Testis (tissue), 3 donors: ENCODE measurements around the gene BRSK2. TPM values are rescaled to one million over a fixed set of nuclear protein-coding genes. Genes with fewer than 3 reads are reported as not detected.

Source experiments
- DNase-seq: peaks from one replicate; pipeline ENCODE4 v3.0.0-alpha.2; 2019
- H3K27ac ChIP-seq, 2 donors: fragments of 200-600 bp; sonication (generic); one replicate each; pipeline ENCODE4 v1.5.1; 2019
- H3K27me3 ChIP-seq: fragments of 200-600 bp; sonication (generic); one replicate; pipeline ENCODE4 v1.5.1; 2019
- H3K36me3 ChIP-seq: fragments of 200-600 bp; sonication (generic); one replicate; pipeline ENCODE4 v1.5.1; 2017; ENCODE audit warnings: low read depth; ENCODE audit errors: missing control alignments
- H3K4me1 ChIP-seq: fragments of 200-600 bp; sonication (generic); one replicate; pipeline ENCODE4 v1.5.1; 2019
- H3K4me3 ChIP-seq, 2 donors: fragments of 200-600 bp; sonication (generic); one replicate each; pipeline ENCODE4 v1.5.1; 2017 to 2019
- H3K9me3 ChIP-seq: fragments of 200-600 bp; sonication (generic); one replicate; pipeline ENCODE4 v1.5.1; 2017
- POLR2A ChIP-seq: fragments of 450-650 bp; IDR thresholded peaks from one replicate; pipeline ENCODE4 v1.6.1; 2017; ENCODE audit warnings: antibody characterized with exemption, mild to moderate bottlenecking, moderate library complexity
- WGBS, 2 donors: methylation state at CpG; one replicate each; pipeline ENCODE4 v1.1.5; 2018; 5-methylcytosine and 5-hydroxymethylcytosine counted together
- intact Hi-C: fragments of 100-400 bp; cut with DNase I; formaldehyde crosslinking; loops from one replicate; pipeline ENCODE4 v1.15.1; 2023; ENCODE audit warnings: low total_unique reads
- polyA plus RNA-seq: library from polyadenylated mRNA; stranded (reverse); fragments of 350-450 nt; fragmentation: Illumina TruSeq; extraction: RNeasy Lipid Tissue Mini Kit (QIAGEN cat#74804); gene quantifications from one replicate; pipeline ENCODE4 v1.2.3, GENCODE V29; 2014; ENCODE audit warnings: low read depth, low replicate concordance; ENCODE audit not compliant: insufficient read depth
- total RNA-seq, 2 donors: library from RNA; depleted of rRNA; stranded (reverse); fragments of >200 nt; gene quantifications; one replicate each; pipeline ENCODE4 v1.2.3, GENCODE V29; 2016
- TF ChIP-seq, protein P1 (sequence below), 3 experiments: fragments of 450-650 bp in 2 of 3; fragments of 200-600 bp in 1 of 3; sonication (generic) in 1 of 3; IDR thresholded peaks; one replicate each; pipeline ENCODE4 v1.5.1; 2016 to 2019; ENCODE audit warnings: antibody characterized with exemption in 3 of 3, mild to moderate bottlenecking in 2 of 3, moderate library complexity in 1 of 3

The BRSK2 gene
- total and polyA plus RNA-seq, 3 donors from 2014 or later = 24.7 to 52.3 (median 49.1) TPM

DNA sequence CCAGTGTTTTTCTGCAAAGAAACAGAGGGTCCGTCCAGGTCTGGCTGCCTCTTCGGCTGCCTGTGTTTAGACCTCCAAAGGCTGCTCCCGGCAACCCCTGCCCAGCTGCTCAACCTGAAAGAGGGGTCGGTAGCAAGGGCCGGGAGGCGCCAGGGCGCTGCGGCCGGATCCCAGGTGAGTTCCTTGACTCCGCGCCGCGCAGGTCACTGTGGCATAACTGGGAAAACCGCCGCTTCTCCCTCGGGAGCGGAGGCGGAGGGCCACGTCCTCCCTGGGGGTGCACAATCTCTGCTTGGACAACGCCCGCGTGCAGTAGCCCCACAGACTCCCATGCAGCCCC is 1.0 kb upstream of the BRSK2 start:
- WGBS, 2 donors = 25% methylated on average over 22 of the region's 22 CpGs; no CpG with 5 or more reads in 1 of the 2 donors
- no peak for TF ChIP-seq POLR2A
- TF ChIP-seq, protein P1, sequence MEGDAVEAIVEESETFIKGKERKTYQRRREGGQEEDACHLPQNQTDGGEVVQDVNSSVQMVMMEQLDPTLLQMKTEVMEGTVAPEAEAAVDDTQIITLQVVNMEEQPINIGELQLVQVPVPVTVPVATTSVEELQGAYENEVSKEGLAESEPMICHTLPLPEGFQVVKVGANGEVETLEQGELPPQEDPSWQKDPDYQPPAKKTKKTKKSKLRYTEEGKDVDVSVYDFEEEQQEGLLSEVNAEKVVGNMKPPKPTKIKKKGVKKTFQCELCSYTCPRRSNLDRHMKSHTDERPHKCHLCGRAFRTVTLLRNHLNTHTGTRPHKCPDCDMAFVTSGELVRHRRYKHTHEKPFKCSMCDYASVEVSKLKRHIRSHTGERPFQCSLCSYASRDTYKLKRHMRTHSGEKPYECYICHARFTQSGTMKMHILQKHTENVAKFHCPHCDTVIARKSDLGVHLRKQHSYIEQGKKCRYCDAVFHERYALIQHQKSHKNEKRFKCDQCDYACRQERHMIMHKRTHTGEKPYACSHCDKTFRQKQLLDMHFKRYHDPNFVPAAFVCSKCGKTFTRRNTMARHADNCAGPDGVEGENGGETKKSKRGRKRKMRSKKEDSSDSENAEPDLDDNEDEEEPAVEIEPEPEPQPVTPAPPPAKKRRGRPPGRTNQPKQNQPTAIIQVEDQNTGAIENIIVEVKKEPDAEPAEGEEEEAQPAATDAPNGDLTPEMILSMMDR (IDR thresholded peaks at IDR 0.05) = no peak
- peaks cover 18% of the 10 kb centered on the region for H3K4me1 ChIP-seq
- H3K9me3 ChIP-seq = no peaks in the 10 kb centered on the region
- H3K27ac ChIP-seq = no peak overlapping the region
- intact Hi-C loops = loop anchor here (10.0 kb wide), 1 partner anchor 74 kb away; no protein-coding TSS in a partner anchor
- H3K27me3 ChIP-seq = no peaks in the 10 kb centered on the region
- DNase-seq = peak; percentile 32
- no peaks in the 10 kb centered on the region for H3K36me3 ChIP-seq
- peak overlapping the region in 1 of 2 donors; percentile 59 for H3K4me3 ChIP-seq

DNA sequence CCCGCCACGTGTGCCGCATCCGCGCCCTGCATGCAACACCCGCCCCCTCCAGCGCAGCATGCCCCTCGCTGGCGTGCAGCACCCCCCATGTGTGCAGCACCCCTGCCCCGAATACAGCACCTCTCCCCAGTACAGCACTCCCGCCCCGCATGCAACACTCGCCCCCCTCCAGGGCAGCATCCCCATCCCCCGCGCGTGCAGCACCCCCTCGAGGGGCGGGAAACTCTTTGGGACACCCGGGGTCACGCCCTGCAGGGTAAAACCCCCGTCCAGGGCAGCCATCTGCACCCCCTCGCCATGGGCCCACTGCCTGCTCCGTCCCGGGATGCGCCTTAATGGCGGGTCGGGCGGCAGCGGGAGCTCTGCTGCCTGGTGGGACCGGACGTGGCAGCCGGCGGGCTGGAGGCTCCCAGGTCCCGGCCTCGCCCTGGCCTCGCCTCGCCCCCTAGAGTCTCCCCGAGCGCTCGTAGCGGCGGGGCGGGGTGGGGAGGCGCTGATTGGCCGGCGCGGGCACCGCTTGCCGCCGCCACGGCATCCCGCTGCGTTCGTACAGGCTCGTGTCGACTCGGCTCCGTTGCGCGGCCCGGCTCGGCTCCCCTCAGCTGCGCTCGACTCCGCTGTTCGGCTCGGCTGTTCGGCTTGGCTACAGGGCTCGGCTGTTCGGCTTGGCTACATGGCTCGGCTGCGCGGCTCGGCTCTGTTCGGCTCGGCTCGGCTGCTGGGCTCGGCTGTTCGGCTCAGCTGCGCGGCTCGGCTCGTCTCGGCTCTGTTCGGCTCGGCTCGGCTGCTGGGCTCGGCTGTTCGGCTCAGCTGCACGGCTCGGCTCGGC is 417 bp upstream of the BRSK2 start:
- WGBS, 2 donors = 1 to 6% methylated on average over 12 to 68 of the region's 92 CpGs

DNA sequence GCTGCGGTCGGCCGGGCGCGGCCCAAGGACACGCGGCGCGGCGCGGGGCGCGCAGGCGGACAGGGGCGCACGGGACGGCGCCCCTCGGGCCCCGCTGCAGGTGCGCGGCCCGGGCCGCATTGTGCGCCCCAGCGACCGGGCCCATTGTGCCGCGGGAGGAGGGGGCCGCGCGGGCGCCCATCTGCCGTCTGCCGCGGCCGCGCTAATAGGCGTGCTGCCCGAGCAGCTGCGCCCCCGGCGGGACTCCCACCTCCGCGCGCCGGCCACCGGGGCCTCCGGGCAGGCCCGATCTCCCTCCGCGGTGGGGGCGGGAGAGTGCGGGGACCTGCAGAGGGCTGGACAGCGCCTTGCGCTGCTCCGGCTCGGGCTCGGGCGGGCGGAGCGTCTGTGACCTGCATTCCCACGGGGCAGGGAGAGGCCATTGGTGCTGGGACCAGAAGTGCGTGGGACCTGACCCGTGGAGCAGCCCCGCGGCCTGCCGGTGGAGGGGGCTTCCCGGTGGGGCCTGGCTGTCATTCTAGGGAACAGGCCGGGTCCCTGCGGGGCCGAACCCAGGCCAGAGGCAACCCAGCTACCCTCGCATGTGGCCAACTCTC is 933 bp downstream of the BRSK2 start:
- Histone ChIP-seq H3K9me3 (no peaks in the 10 kb centered on the region), H3K27ac (peak overlapping the region; percentile 41 to 52), H3K36me3 (no peaks in the 10 kb centered on the region), H3K4me3 (peak overlapping the region; percentile 42 to 67), H3K27me3 (no peaks in the 10 kb centered on the region), H3K4me1 (peaks cover 18% of the 10 kb centered on the region)
- DNase-seq = peak; percentile 38
- intact Hi-C loops = no loop called here
- TF ChIP-seq, protein P1 (IDR thresholded peaks at IDR 0.05) = no peak
- TF ChIP-seq POLR2A = no peak
- 1% methylated on average over 49 of the region's 73 CpGs; no CpG with 5 or more reads in 1 of the 2 donors for WGBS, 2 donors

More for the DNA sequence above, 417 bp upstream of the BRSK2 start:
- peak overlapping the region; percentile 23 to 70 for H3K27ac ChIP-seq
- peak; percentile 99 for DNase-seq
- peak overlapping the region; percentile 31 to 59 for H3K4me3 ChIP-seq
- intact Hi-C loops = loop anchor here (10.0 kb wide), 1 partner anchor 75 kb away; no protein-coding TSS in a partner anchor
- no peaks in the 10 kb centered on the region for H3K9me3 ChIP-seq
- no peak for TF ChIP-seq POLR2A
- TF ChIP-seq, protein P1 (IDR thresholded peaks at IDR 0.05) = peak in 1 of 3 experiments; percentile 13
- H3K4me1 ChIP-seq = peaks cover 18% of the 10 kb centered on the region
- H3K36me3 ChIP-seq = no peaks in the 10 kb centered on the region
- H3K27me3 ChIP-seq = no peaks in the 10 kb centered on the region

DNA sequence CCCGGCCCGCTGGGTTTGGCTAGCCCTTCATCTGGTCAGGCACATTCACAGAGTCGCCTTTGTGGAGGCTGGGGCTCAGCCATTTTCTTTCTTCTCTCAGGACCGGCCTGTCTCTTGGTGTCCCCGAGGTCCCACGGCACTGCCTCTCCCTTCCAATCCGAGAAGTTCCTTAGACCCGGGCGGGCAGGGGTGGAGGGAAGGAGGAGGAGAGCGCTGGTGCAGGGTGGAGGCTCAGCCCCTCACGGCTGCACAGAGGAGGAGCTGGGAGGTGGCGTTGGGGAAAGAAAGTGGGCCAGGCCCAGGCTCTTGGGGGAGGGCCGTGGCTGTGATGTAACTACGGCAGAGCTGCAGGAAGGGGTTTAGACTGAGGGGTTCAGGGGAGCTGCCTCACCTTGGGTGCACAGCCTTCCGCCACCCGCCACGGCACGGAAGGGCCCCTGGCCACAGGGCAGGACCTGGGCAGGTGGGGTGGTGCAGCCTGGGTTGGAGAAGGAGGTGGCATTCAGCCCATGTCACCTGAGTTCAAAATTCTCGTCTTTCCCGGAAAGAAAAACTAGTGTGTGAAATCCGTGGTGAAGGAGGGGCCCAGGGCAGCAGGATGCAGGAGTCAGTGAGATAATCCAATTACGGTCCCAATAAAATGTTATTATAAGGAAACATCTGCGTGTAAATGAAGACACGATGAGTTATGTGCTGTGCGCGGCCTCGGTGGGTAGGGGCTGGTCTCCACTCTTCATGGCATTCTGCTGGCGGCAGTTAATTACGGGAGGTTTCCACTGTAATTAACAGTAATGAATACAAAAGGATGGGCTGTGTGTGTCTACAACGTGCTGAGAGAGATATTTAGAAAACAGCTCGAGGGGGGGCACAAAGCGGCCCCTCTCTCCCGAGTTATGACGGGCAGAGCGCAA is 1.7 kb downstream of the BRSK2 start:
- intact Hi-C loops = no loop called here
- peak overlapping the region; percentile 41 to 52 for H3K27ac ChIP-seq
- no peaks in the 10 kb centered on the region for H3K27me3 ChIP-seq
- WGBS, 2 donors = 20 to 23% methylated on average over 33 to 35 of the region's 35 CpGs
- H3K9me3 ChIP-seq = no peaks in the 10 kb centered on the region
- TF ChIP-seq, protein P1 (IDR thresholded peaks at IDR 0.05) = no peak
- TF ChIP-seq POLR2A = no peak
- peak overlapping the region; percentile 42 to 67 for H3K4me3 ChIP-seq
- DNase-seq = peak; percentile 69
- H3K36me3 ChIP-seq = no peaks in the 10 kb centered on the region
- peaks cover 20% of the 10 kb centered on the region for H3K4me1 ChIP-seq
